Measurements from ENCODE around the gene RFXANK. TPM values are rescaled to one million over a fixed set of nuclear protein-coding genes. Genes with fewer than 3 reads are reported as not detected.
A peak's percentile ranks its signal among the peaks of the same experiment; 100 is the strongest.

The RFXANK gene
- total RNA-seq, 1 donor from 2014 or later = 91.1 TPM

DNA sequence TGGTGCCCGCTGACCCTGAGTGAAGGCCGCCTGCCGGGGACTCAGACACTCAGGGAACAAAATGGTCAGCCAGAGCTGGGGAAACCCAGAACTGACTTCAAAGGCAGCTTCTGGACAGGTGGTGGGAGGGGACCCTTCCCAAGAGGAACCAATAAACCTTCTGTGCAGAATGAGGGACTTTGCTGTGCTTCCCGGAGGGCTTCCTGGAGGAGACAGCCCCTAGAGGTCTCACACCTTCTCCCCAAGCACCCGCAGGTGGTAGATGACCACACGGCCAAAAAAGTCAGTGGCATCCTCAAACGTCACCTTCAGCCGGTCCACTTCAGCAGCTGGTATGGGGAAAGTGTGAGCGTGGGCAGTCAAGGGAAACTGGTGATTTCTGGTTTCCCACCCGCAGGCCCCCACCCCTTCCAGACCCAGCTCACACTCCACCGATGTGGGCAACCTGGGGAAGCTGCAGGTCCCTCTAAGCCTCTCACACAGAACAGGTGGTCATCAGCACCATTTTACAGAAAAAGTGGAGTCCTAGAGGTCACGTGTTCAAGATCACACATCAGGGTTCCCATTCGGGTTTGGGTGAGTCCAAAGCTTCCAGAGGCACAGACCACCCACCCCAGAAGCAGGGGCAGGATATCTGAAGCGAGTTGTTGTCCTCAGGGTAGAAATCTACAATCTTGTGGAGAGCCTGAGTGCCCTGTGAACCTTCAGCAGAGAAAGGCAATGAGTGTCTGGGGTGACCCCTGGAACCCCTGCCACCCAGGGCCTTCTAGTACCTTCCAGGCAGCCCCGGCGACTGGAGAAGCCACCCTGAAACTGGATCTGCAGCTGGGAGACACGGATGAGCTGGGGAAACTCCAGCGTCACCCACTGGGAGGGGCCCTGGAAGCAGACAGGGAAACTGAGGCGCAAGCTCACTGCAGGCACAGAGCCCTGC lies 9.9 kb downstream of the RFXANK start:
- no peak overlapping the region for H3K27ac ChIP-seq (ENCODE audit: low read depth, low read length)
- Mint-ChIP-seq H3K27me3 (ENCODE audit: low read depth, unreplicated experiment) (peaks cover 7% of the 10 kb centered on the region), H3K4me1 (ENCODE audit: low read depth, unreplicated experiment) (no peaks in the 10 kb centered on the region), H3K4me3 (ENCODE audit: unreplicated experiment) (peak overlapping the region; percentile 90), H3K9me3 (ENCODE audit: unreplicated experiment) (peaks cover 4% of the 10 kb centered on the region), H3K36me3 (ENCODE audit: low read depth, unreplicated experiment) (peaks cover 19% of the 10 kb centered on the region), H3K27ac (ENCODE audit: unreplicated experiment) (no peak overlapping the region)
- H4K20me1 ChIP-seq (ENCODE audit: insufficient read depth, low read length) = peaks cover 16% of the 10 kb centered on the region
- DNase-seq (ENCODE audit: low read depth) = no peak
- H3K9ac ChIP-seq (ENCODE audit: low read length) = no peak overlapping the region
- H2AFZ ChIP-seq (ENCODE audit: low read depth, low read length) = no peak overlapping the region
- H3K27me3 ChIP-seq (ENCODE audit: insufficient read depth, low read length) = peaks cover under 1% of the 10 kb centered on the region
- H3K4me2 ChIP-seq (ENCODE audit: low read length) = peak overlapping the region; percentile 87
- peaks cover 4% of the 10 kb centered on the region for H3K36me3 ChIP-seq (ENCODE audit: insufficient read depth, low read length)
- peaks cover 8% of the 10 kb centered on the region for H3K4me1 ChIP-seq (ENCODE audit: insufficient read depth, low read length)
- no peak for FAIRE-seq
- TF ChIP-seq, protein P1, sequence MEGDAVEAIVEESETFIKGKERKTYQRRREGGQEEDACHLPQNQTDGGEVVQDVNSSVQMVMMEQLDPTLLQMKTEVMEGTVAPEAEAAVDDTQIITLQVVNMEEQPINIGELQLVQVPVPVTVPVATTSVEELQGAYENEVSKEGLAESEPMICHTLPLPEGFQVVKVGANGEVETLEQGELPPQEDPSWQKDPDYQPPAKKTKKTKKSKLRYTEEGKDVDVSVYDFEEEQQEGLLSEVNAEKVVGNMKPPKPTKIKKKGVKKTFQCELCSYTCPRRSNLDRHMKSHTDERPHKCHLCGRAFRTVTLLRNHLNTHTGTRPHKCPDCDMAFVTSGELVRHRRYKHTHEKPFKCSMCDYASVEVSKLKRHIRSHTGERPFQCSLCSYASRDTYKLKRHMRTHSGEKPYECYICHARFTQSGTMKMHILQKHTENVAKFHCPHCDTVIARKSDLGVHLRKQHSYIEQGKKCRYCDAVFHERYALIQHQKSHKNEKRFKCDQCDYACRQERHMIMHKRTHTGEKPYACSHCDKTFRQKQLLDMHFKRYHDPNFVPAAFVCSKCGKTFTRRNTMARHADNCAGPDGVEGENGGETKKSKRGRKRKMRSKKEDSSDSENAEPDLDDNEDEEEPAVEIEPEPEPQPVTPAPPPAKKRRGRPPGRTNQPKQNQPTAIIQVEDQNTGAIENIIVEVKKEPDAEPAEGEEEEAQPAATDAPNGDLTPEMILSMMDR (IDR thresholded peaks at IDR 0.05; ENCODE audit: insufficient read depth, low read depth, low read length) = no peak
- H3K9me3 ChIP-seq (ENCODE audit: insufficient read depth, low read depth, low read length) = no peaks in the 10 kb centered on the region
- H3K79me2 ChIP-seq (ENCODE audit: insufficient read depth, low read length) = peaks cover 9% of the 10 kb centered on the region
- peak overlapping the region; percentile 66 for H3K4me3 ChIP-seq (ENCODE audit: insufficient read depth, low read depth, low read length)

DNA sequence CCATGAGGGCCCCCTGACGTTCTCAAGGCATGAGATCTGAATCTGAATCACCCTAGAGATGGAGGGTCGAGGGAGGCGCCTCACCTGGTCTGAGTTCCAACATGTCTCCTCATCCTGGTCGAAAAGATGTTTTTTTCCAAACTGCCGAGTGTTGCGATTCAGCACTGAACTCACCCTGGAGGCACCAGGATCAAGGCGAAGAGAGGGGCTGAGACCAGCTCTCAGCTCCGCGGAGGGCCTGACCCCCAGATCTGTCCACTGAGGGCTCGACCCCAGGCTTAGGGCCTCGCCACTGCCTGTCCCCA lies 10.6 kb downstream of the RFXANK start:
- H3K36me3 ChIP-seq (ENCODE audit: insufficient read depth, low read length) = peaks cover 4% of the 10 kb centered on the region
- Mint-ChIP-seq H3K27ac (ENCODE audit: unreplicated experiment) (peak overlapping the region; percentile 66), H3K4me3 (ENCODE audit: unreplicated experiment) (peak overlapping the region; percentile 90), H3K27me3 (ENCODE audit: low read depth, unreplicated experiment) (peaks cover 14% of the 10 kb centered on the region), H3K4me1 (ENCODE audit: low read depth, unreplicated experiment) (no peaks in the 10 kb centered on the region), H3K9me3 (ENCODE audit: unreplicated experiment) (peaks cover 6% of the 10 kb centered on the region), H3K36me3 (ENCODE audit: low read depth, unreplicated experiment) (peaks cover 20% of the 10 kb centered on the region)
- TF ChIP-seq EZH2 (IDR thresholded peaks at IDR 0.05; ENCODE audit: insufficient read depth, low read length) = no peak
- TF ChIP-seq, protein P1 (IDR thresholded peaks at IDR 0.05; ENCODE audit: insufficient read depth, low read depth, low read length) = no peak
- H3K4me1 ChIP-seq (ENCODE audit: insufficient read depth, low read length) = peaks cover 8% of the 10 kb centered on the region
- DNase-seq (ENCODE audit: low read depth) (no peak), FAIRE-seq (no peak)
- peak overlapping the region; percentile 36 for H3K27ac ChIP-seq (ENCODE audit: low read depth, low read length)
- peaks cover 4% of the 10 kb centered on the region for H3K27me3 ChIP-seq (ENCODE audit: insufficient read depth, low read length)
- peak overlapping the region; percentile 87 for H3K4me2 ChIP-seq (ENCODE audit: low read length)
- H3K9me3 ChIP-seq (ENCODE audit: insufficient read depth, low read depth, low read length) = no peaks in the 10 kb centered on the region
- peak overlapping the region; percentile 76 for H2AFZ ChIP-seq (ENCODE audit: low read depth, low read length)
- H3K4me3 ChIP-seq (ENCODE audit: insufficient read depth, low read depth, low read length) = peak overlapping the region; percentile 66
- H3K9ac ChIP-seq (ENCODE audit: low read length) = peak overlapping the region; percentile 71
- peaks cover 12% of the 10 kb centered on the region for H4K20me1 ChIP-seq (ENCODE audit: insufficient read depth, low read length)
- peaks cover 6% of the 10 kb centered on the region for H3K79me2 ChIP-seq (ENCODE audit: insufficient read depth, low read length)

Data from astrocyte (in vitro differentiated cells and primary cell).